Gastrocnemius medialis (tissue), 4 donors: ENCODE results near the gene AQP5.

Experiments used
- POLR2A ChIP-seq, 2 donors: fragments of 450-650 bp; IDR thresholded peaks; one replicate each; pipeline ENCODE4 v1.6.1; 2017; ENCODE audit warnings: antibody characterized with exemption in 2 of 2, mild to moderate bottlenecking in 2 of 2, moderate library complexity in 2 of 2
- TF ChIP-seq, protein P1 (sequence below), 5 experiments: fragments of 450-650 bp in 3 of 5; fragments of 200-600 bp in 2 of 5; sonication (generic) in 2 of 5; IDR thresholded peaks in 4 of 5; conservative IDR thresholded peaks in 1 of 5; 1 replicate in 4 of 5; 2 replicates in 1 of 5; pipeline ENCODE4 v1.5.1; 2016 to 2019; ENCODE audit warnings: antibody characterized with exemption in 5 of 5, mild to moderate bottlenecking in 3 of 5, moderate library complexity in 3 of 5

- TF ChIP-seq POLR2A (IDR thresholded peaks at IDR 0.05), result no peak
- TF ChIP-seq, protein P1, sequence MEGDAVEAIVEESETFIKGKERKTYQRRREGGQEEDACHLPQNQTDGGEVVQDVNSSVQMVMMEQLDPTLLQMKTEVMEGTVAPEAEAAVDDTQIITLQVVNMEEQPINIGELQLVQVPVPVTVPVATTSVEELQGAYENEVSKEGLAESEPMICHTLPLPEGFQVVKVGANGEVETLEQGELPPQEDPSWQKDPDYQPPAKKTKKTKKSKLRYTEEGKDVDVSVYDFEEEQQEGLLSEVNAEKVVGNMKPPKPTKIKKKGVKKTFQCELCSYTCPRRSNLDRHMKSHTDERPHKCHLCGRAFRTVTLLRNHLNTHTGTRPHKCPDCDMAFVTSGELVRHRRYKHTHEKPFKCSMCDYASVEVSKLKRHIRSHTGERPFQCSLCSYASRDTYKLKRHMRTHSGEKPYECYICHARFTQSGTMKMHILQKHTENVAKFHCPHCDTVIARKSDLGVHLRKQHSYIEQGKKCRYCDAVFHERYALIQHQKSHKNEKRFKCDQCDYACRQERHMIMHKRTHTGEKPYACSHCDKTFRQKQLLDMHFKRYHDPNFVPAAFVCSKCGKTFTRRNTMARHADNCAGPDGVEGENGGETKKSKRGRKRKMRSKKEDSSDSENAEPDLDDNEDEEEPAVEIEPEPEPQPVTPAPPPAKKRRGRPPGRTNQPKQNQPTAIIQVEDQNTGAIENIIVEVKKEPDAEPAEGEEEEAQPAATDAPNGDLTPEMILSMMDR (IDR thresholded peaks at IDR 0.05 in 4 of 5, conservative IDR thresholded peaks at IDR 0.05 in 1 of 5), result no peak
Measured at GRCh38 chr12:49968471-49968870, 6.8 kb downstream of the AQP5 start.
